Panc1 (cell line): ENCODE data around the gene PMFBP1. TPM values are rescaled to one million over a fixed set of nuclear protein-coding genes. Genes with fewer than 3 reads are reported as not detected.

Source experiments
- ATAC-seq: fragments of 200-7000 bp; cut with Tn5 transposase; 2 replicates; pipeline ENCODE4 v1.9.1; 2020; ENCODE audit warnings: mild to moderate bottlenecking, moderate library complexity
- BruUV-seq: library from RNA; stranded (reverse); fragments of 400-500 nt; replicated peaks from 2 replicates; lab custom pipeline; 2021; lab: Mats Ljungman, UMichigan
- CTCF ChIA-PET: fragments of 300-600 bp; sonication (Branson Sonifier 250); formaldehyde crosslinking; loops from one replicate; lab custom pipeline; 2022; ENCODE audit warnings: antibody characterized with exemption; lab: Charles Lee
- POLR2A ChIA-PET: fragments of 300-600 bp; sonication (Branson Sonifier 250); formaldehyde crosslinking; loops from one replicate; lab custom pipeline; 2022; ENCODE audit warnings: antibody characterized with exemption; lab: Charles Lee
- DNase-seq: peaks from one replicate; pipeline ENCODE4 v3.0.0-alpha.2; 2010; ENCODE audit warnings: low read depth, low spot score
- H3K27ac ChIP-seq: 2 replicates; pipeline ENCODE4 v1.5.1; 2011; ENCODE audit warnings: mild to moderate bottlenecking, low read length, inconsistent platforms
- H3K27me3 ChIP-seq: fragments of 200-500 bp; sonication (Bioruptor generic); 2 replicates; pipeline ENCODE4 v1.6.0; 2014; ENCODE audit warnings: low read length, inconsistent platforms; ENCODE audit not compliant: control insufficient read depth, insufficient read depth
- H3K36me3 ChIP-seq: fragments of 200-500 bp; sonication (Bioruptor generic); 2 replicates; pipeline ENCODE4 v1.5.1; 2014; ENCODE audit warnings: inconsistent platforms, mild to moderate bottlenecking, low read length, moderate library complexity; ENCODE audit not compliant: control insufficient read depth, insufficient read depth
- H3K4me1 ChIP-seq: 2 replicates; pipeline ENCODE4 v1.5.1; 2011; ENCODE audit warnings: inconsistent platforms, mild to moderate bottlenecking, low read length, moderate library complexity; ENCODE audit not compliant: control insufficient read depth, insufficient read depth
- H3K4me3 ChIP-seq, 2 experiments: 2 replicates each; pipeline ENCODE4 v1.5.1; 2011 to 2012; ENCODE audit warnings: low read depth in 2 of 2, low read length in 2 of 2, mild to moderate bottlenecking in 2 of 2, inconsistent platforms in 1 of 2, moderate library complexity in 1 of 2
- H3K9me3 ChIP-seq: fragments of 200-500 bp; sonication (Bioruptor generic); 2 replicates; pipeline ENCODE4 v1.5.1; 2014; ENCODE audit warnings: low read depth, mild to moderate bottlenecking, inconsistent platforms, low read length, moderate library complexity; ENCODE audit not compliant: control insufficient read depth, insufficient read depth
- CTCF ChIP-seq: fragments of 450-650 bp; IDR thresholded peaks from 2 replicates; pipeline ENCODE4 v1.5.1; 2017; ENCODE audit warnings: mild to moderate bottlenecking
- POLR2AphosphoS5 ChIP-seq: IDR thresholded peaks from 2 replicates; pipeline ENCODE4 v1.6.1; 2012; ENCODE audit warnings: mild to moderate bottlenecking, low read depth, low read length, moderate library complexity
- SIN3A ChIP-seq: IDR thresholded peaks from 2 replicates; pipeline ENCODE4 v1.6.1; 2012; ENCODE audit warnings: low read depth, mild to moderate bottlenecking, low read length, moderate library complexity, borderline replicate concordance; ENCODE audit not compliant: insufficient read depth
- TCF7L2 ChIP-seq: IDR thresholded peaks from 2 replicates; pipeline ENCODE4 v1.6.1; 2011; ENCODE audit warnings: mild to moderate bottlenecking, low read depth, low read length, inconsistent platforms
- in situ Hi-C: cut with HindIII; loops from 2 replicates; pipeline ENCODE4 v1.10.0; 2016; ENCODE audit warnings: low sequenced_read_pairs, low pct_unique_long_range_greater_than_20kb
- intact Hi-C: fragments of 100-400 bp; cut with micrococcal nuclease; formaldehyde crosslinking; loops from one replicate; pipeline ENCODE4 v1.10.0; 2022; ENCODE audit not compliant: unreplicated experiment
- total RNA-seq: library from RNA; stranded (reverse); gene quantifications from one replicate; pipeline ENCODE4 v1.2.1, GENCODE V29; 2021; ENCODE audit not compliant: unreplicated experiment
- TF ChIP-seq, protein P1 (sequence below), 2 experiments: IDR thresholded peaks; 2 replicates each; pipeline ENCODE4 v1.6.1; 2011 to 2012; ENCODE audit warnings: low read depth in 2 of 2, control low read depth in 1 of 2, low read length in 1 of 2, mild to moderate bottlenecking in 1 of 2, moderate library complexity in 1 of 2; ENCODE audit not compliant: insufficient read depth in 1 of 2

Gene PMFBP1
- total RNA-seq, 1 experiment from 2014 or later: 0.10 TPM

- intact Hi-C loops (no loop called here), in situ Hi-C loops (no loop called here)
- H3K27ac ChIP-seq: no peak overlapping the region
- TF ChIP-seq POLR2AphosphoS5 (no peak), SIN3A (no peak), CTCF (no peak), TCF7L2 (no peak)
- TF ChIP-seq, protein P1, sequence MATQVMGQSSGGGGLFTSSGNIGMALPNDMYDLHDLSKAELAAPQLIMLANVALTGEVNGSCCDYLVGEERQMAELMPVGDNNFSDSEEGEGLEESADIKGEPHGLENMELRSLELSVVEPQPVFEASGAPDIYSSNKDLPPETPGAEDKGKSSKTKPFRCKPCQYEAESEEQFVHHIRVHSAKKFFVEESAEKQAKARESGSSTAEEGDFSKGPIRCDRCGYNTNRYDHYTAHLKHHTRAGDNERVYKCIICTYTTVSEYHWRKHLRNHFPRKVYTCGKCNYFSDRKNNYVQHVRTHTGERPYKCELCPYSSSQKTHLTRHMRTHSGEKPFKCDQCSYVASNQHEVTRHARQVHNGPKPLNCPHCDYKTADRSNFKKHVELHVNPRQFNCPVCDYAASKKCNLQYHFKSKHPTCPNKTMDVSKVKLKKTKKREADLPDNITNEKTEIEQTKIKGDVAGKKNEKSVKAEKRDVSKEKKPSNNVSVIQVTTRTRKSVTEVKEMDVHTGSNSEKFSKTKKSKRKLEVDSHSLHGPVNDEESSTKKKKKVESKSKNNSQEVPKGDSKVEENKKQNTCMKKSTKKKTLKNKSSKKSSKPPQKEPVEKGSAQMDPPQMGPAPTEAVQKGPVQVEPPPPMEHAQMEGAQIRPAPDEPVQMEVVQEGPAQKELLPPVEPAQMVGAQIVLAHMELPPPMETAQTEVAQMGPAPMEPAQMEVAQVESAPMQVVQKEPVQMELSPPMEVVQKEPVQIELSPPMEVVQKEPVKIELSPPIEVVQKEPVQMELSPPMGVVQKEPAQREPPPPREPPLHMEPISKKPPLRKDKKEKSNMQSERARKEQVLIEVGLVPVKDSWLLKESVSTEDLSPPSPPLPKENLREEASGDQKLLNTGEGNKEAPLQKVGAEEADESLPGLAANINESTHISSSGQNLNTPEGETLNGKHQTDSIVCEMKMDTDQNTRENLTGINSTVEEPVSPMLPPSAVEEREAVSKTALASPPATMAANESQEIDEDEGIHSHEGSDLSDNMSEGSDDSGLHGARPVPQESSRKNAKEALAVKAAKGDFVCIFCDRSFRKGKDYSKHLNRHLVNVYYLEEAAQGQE (IDR thresholded peaks at IDR 0.05; ENCODE audit: insufficient read depth in 1 of 2, low read depth in 2 of 2, low read length in 1 of 2): no peak
- no peak for ATAC-seq
- peaks cover 4% of the 10 kb centered on the region for H3K36me3 ChIP-seq
- ChIA-PET CTCF (no interaction called here), POLR2A (no interaction called here)
- no TSS peak for BruUV-seq
- no peaks in the 10 kb centered on the region for H3K4me1 ChIP-seq
- no peaks in the 10 kb centered on the region for H3K9me3 ChIP-seq
- no peak overlapping the region for H3K4me3 ChIP-seq
- no peak for DNase-seq
- H3K27me3 ChIP-seq: no peaks in the 10 kb centered on the region
Measured at GRCh38 chr16:72109300-72109699, 62.7 kb downstream of the PMFBP1 start.

DNA sequence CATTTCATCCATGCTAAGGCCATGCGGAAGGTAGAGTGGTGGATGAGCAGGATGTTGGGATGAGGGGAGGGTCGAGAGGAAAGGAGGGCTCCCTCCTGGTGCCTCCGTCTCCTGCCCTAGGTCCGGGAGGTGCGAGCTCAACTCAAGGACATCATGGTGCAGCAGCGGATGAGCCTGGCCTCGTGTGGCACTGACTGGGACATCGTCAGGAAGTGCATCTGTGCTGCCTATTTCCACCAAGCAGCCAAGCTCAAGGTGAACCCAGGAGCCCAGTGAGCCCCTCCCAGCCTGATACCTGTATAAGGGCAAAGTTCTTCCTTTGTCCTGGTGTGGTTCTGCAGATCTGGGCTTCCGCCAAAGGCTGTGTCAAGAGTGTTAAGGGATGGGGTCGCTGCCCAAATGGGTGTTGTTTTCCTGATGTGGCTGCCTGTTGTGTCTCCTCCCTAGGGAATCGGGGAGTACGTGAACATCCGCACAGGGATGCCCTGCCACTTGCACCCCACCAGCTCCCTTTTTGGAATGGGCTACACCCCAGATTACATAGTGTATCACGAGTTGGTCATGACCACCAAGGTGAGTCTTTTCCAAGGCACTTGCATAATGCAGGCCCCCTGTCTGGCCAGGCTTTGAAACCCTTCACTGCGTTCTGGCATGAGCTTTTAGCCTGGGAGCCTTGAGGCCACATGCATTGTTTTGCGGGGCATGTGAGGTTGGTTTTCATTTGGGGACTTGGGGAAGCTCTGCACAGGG is 63.4 kb downstream of the PMFBP1 start:
- no peak for ATAC-seq
- no peak for TF ChIP-seq TCF7L2
- no peak for TF ChIP-seq SIN3A
- TF ChIP-seq CTCF: no peak
- no peak for TF ChIP-seq POLR2AphosphoS5
- TF ChIP-seq, protein P1 (IDR thresholded peaks at IDR 0.05; ENCODE audit: insufficient read depth in 1 of 2, low read depth in 2 of 2, low read length in 1 of 2): no peak
- Histone ChIP-seq H3K9me3 (no peaks in the 10 kb centered on the region), H3K27me3 (no peaks in the 10 kb centered on the region), H3K4me3 (no peak overlapping the region), H3K4me1 (no peaks in the 10 kb centered on the region), H3K36me3 (peaks cover 4% of the 10 kb centered on the region), H3K27ac (no peak overlapping the region)
- DNase-seq: no peak
- intact Hi-C loops: no loop called here
- BruUV-seq: no TSS peak
- POLR2A ChIA-PET: no interaction called here
- in situ Hi-C loops: no loop called here
- CTCF ChIA-PET: no interaction called here
